Fibroblast of skin of right biceps (primary cell): ENCODE measurements around the gene TXLNB.

Experiments used
- DNase-seq: peaks from one replicate; pipeline ENCODE4 v3.0.0-alpha.2; 2013

The TXLNB gene

GRCh38 chr6:139291813-139292619 lies at the start of gene TXLNB:
Gene TXLNB, minus strand, starts transcription at chr6:139291998. Its CDS starts 3,099 bp downstream, at chr6:139288899.
- peak; percentile 72 for DNase-seq

DNA sequence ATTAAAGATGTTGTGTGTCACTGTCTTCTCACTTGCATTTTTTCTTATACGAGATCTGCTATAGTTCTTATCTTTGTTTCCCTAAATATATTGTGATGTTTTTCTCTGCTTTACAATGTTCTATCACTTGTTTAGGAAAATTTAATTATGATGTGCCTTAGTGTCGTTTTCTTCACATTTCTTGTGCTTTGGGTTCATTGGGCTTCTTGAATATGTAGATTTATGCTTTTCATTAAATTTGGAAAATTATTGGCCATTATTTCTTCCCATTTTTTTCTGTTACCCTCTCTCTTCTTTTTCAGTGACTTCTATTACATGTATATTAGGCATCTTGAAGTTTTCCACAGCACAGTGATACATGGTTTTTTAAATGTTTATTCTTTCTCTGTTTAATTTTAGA lies 49.3 kb upstream of the TXLNB start:
- no peak for DNase-seq

GRCh38 chr6:139338795-139339194 lies 47.0 kb upstream of the TXLNB start:
- DNase-seq, result peak; percentile 56

- DNase-seq, result no peak
Measured at GRCh38 chr6:139337830-139338229, 46.0 kb upstream of the TXLNB start.

- no peak for DNase-seq
Measured at GRCh38 chr6:139337001-139337400, 45.2 kb upstream of the TXLNB start.

DNA sequence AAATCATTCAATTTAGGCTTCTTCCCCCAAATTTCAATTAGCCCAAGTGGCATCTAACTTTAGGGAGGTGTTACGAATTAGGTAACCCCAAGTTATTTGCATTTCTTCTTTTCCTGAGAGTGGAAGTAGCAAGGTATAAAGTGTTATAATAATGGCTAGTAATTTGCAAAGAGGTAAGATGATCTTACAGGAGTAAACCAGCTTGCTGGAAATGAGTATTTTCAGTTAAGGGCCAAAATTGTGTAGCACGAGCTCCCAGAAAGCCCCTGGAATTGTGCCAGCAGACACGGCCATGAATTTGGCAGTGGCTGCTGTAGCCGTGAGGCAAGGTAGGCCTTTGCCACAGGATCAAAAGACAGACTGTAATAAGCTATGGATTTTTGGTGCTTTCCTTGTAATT lies 44.7 kb upstream of the TXLNB start:
- no peak for DNase-seq

GRCh38 chr6:139335447-139336210 lies 43.8 kb upstream of the TXLNB start:
- DNase-seq, result no peak

- DNase-seq, result peak; percentile 95
Measured at GRCh38 chr6:139334806-139335446, 43.1 kb upstream of the TXLNB start.

GRCh38 chr6:139330826-139331500 lies 39.2 kb upstream of the TXLNB start:
- peak; percentile 10 for DNase-seq

- DNase-seq, result peak; percentile 10
Measured at GRCh38 chr6:139330306-139330705, 38.5 kb upstream of the TXLNB start.

DNA sequence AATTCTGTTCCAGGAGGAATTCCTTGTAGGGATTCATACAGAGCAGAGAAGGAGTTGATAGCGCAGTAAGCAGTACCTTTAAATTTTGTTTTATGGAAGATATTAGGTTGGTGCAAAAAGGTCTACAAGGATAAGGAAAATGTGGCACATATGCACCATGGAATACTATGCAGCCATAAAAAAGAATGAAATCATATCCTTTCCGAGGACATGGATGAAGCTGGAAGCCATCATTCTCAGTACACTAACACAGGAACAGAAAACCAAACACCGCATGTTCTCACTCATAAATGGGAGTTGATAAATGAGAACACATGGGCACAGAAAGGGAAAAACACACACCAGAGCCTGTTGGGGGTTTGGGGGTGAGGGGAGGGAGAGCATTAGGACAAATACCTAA lies 37.4 kb upstream of the TXLNB start:
- no peak for DNase-seq

GRCh38 chr6:139327038-139327437 lies 35.2 kb upstream of the TXLNB start:
- DNase-seq, result no peak

DNA sequence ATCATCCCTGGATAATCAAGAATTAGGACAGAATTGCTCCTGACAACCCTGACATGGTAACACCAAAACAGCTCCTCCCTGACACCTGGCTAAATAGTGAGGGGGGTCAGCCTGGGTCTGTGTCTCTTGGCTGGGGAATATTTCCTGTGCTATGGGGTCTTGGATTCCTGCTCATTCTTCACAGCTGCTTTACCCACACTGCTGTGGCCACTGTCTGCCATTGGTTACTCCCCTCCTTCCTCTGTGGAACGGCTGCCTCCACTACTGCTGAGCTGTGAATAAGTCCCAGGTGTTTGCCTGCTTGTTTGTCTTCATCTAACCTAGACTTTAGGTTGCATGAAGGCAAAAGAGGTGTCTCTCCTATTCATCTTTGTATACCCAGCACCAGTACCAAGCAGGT lies 33.9 kb upstream of the TXLNB start:
- DNase-seq, result no peak

GRCh38 chr6:139325125-139325524 lies 33.3 kb upstream of the TXLNB start:
- DNase-seq, result no peak

GRCh38 chr6:139324301-139324555 lies 32.4 kb upstream of the TXLNB start:
- DNase-seq, result no peak

DNA sequence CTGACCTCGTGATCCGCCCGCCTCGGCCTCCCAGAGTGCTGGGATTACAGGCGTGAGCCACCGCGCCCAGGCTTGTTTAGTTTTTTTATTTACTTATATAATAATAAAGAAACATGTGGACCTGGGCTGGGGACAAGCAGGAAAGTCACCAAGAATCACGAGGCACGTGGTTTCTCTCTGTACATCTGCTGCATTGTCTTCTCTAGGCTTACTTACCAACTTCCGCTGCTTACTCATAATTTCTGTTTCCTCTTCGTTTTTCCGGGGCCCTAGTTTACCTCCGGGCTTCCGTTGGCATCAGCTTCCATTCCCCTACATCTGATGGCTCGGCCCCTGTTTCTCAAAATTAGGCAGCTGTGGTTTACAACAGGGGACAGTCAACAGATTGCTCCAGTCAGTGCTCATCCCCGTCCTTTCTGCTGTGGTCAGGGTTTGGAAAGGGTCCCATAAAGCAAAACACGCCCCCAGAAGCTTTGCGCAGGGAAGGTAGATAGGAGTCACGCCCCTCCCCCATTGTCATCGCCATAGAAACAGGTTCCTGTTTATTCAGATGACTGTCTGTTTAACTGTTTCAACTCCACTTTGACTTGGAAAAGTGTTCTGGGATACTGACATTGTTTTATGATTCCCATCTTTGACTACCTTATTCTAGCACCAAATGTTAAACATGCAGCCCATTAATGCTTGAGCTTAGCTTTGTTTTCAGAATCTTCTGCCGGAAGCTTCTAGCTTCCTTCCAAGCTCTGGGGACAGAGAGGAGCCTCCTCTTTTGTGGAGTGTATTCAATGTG lies 31.9 kb upstream of the TXLNB start:
- peak; percentile 76 for DNase-seq

DNA sequence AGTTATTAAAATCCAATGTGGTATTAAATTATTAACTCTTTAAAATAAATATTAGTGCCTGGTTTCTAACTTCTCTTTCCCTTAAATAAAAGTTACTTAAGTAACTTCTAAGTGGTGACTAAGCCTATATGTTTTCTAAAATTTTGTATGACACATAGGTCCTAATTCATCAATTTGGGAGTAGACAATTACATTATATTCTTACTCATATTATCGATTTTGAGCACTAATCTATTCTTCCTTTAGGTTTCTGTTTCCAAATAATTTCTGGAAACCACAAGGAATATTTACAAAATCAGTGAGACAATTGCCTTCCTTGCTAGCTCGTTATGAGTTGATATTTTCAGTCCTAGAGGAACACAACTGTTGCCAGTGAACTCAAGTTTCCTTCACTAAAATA lies 28.3 kb upstream of the TXLNB start:
- no peak for DNase-seq

DNA sequence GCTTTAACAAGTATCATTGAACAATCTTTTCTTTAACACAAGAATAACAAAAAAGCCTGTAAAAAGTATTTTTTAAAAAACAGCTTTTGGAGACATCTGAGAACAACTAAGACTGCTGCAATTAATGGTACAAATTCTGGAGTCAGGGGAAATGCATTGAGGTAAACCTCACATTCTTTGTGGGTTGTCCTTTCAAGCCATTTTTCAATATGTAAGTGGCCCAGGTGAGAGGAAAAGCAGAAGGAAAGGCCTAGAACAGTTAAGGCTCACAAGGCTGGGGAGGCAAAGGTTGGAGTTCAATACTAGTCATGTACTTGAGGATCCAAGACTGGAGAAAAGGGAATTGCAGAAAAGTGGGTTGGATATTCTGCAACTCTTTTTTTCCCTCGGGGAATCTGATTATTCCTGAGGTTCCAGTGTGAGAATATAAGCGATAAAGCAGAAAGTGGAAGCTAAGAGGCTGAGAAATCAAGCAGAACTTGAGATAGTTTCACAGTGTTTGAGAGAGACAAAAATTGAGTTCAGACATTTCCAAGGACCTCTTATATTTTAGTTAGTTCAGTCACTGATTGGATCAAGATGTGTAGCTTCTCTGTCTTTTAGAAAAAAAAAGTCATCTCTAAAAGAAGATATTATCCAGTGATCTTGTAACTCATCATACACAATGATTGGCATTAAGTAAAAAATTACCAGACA lies 25.0 kb upstream of the TXLNB start:
- no peak for DNase-seq

DNA sequence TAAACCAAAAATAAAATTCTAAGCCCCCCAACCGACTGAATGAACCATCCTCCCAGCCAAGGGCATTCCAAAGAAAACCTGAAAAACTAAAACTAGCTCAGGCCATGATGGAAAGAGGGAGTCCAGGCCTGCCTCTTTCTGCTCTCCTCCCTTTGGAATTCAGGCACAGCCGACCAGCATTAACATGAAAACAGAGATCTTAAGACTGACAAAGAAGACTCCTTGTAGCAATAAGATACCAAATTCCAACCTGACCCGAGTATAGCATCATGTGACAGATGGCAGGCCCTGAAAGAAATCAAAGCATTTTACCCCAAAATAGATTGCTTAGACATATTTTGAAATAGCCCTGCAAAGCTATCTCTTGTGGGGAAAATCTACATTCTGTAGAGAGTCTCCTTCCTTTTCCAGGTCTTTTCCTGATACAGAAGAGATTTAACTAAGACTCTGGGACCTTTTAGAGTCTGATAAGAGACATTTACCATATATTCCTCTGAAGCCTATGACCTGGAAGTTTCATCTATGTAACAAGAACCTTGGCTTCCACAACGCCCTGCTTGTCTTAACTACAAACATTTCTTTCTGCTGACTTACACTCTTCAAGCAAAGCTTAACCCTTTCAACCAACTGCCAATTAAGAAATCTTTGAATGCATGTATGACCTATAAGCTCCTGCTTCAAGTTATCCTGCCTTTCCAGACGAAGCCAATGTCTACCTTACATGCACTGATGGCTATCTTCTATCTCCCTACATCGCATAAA lies 22.2 kb upstream of the TXLNB start:
- no peak for DNase-seq

GRCh38 chr6:139313229-139313628 lies 21.4 kb upstream of the TXLNB start:
- no peak for DNase-seq

DNA sequence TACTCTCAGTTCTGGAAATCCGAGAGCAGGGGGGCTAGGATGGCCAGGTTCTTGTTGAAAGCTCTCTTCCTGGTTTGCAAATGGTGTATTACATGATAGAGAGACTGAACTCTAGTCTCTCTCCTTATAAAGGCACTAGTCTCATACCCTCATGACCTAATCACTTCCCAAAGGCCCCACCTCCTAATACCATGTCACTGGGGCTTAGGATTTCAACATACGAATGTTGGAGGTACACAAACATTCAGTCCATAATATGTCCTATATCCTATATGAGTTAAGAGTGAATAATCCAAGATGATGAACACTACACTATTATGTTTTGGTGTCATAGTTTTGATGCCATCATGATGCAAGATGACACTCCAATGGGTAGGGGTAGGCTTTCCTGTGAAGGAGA lies 20.0 kb upstream of the TXLNB start:
- DNase-seq, result no peak
